ENCODE measurements around the gene SMIM1. TPM values are rescaled to one million over a fixed set of nuclear protein-coding genes. Genes with fewer than 3 reads are reported as not detected.

SMIM1 gene
- total RNA-seq, 4 donors from 2014 or later: 23.1 TPM; not detected in 3

- H3K4me1 ChIP-seq: no peaks in the 10 kb centered on the region
- no peak for DNase-seq (ENCODE audit: low spot score in 2 of 2)
- no peaks in the 10 kb centered on the region for H3K36me3 ChIP-seq
- TF ChIP-seq, protein P1, sequence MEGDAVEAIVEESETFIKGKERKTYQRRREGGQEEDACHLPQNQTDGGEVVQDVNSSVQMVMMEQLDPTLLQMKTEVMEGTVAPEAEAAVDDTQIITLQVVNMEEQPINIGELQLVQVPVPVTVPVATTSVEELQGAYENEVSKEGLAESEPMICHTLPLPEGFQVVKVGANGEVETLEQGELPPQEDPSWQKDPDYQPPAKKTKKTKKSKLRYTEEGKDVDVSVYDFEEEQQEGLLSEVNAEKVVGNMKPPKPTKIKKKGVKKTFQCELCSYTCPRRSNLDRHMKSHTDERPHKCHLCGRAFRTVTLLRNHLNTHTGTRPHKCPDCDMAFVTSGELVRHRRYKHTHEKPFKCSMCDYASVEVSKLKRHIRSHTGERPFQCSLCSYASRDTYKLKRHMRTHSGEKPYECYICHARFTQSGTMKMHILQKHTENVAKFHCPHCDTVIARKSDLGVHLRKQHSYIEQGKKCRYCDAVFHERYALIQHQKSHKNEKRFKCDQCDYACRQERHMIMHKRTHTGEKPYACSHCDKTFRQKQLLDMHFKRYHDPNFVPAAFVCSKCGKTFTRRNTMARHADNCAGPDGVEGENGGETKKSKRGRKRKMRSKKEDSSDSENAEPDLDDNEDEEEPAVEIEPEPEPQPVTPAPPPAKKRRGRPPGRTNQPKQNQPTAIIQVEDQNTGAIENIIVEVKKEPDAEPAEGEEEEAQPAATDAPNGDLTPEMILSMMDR (IDR thresholded peaks at IDR 0.05): no peak
- no peak for TF ChIP-seq EP300 (IDR thresholded peaks at IDR 0.05)
- TF ChIP-seq POLR2A (IDR thresholded peaks at IDR 0.05): no peak
- no peak overlapping the region for H3K4me3 ChIP-seq
- H3K9me3 ChIP-seq: peaks cover 0 to 21% (median 0%) of the 10 kb centered on the region in 4 donors
- peaks cover 0 to 34% of the 10 kb centered on the region in 2 donors for H3K27me3 ChIP-seq
- 73 to 82% methylated on average over 5 to 11 of the region's 15 CpGs for WGBS, 2 donors
- no peak overlapping the region for H3K27ac ChIP-seq
Measured at GRCh38 chr1:3762151-3762872, 10.2 kb upstream of the SMIM1 start.

- Histone ChIP-seq H3K36me3 (no peaks in the 10 kb centered on the region), H3K4me3 (no peak overlapping the region), H3K4me1 (no peaks in the 10 kb centered on the region), H3K9me3 (peaks cover 0 to 21% (median 0%) of the 10 kb centered on the region in 4 donors), H3K27me3 (peaks cover 0 to 34% of the 10 kb centered on the region in 2 donors), H3K27ac (no peak overlapping the region)
- WGBS, 2 donors: 76 to 88% methylated on average over 11 of the region's 12 CpGs
- TF ChIP-seq POLR2A (IDR thresholded peaks at IDR 0.05) (no peak), EP300 (IDR thresholded peaks at IDR 0.05) (no peak)
- TF ChIP-seq, protein P1 (IDR thresholded peaks at IDR 0.05): no peak
- DNase-seq (ENCODE audit: low spot score in 2 of 2): no peak
Measured at GRCh38 chr1:3762873-3763228, 9.7 kb upstream of the SMIM1 start.

DNA sequence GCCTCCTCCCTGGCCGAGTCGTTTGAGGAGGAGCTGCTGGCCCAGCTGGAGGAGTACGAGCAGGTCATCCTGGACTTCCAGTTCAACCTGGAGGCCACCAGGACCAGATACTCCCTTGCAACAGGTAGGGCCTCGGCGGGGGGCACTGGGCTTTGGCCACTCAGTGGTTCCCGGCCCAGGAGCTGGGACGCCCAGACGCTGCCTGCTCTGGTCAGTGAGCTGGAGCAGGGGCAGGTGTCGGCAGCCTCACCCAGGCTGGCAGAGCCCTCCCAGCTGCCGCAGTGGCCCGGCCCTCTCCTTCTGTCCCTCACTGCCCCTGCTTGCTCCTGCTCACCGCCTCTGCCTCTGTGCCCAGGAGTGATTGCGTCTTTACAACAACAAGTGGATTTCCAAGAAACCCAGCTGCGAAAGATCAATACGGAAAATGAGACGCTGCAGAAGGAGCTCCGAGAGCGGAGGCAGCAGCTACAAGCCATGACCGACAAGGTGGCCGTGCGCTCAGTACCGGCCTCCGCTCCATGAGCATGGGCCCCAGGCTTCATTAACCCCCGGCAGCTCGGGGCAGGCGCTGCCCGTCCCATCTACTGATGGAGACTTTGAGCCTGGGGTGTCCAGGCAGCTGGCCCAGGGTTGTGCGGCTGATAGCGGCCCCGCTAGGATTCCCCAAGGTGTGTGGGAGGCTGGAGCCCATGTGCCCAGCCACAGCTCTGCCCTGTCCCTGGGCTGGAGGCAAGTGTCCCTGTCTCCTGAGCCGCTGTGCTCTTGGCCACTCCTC is 9.0 kb upstream of the SMIM1 start:
- Histone ChIP-seq H3K36me3 (no peaks in the 10 kb centered on the region), H3K4me3 (no peak overlapping the region), H3K27ac (no peak overlapping the region), H3K4me1 (no peaks in the 10 kb centered on the region), H3K27me3 (peaks cover 0 to 30% of the 10 kb centered on the region in 2 donors), H3K9me3 (peaks cover 0 to 21% (median 0%) of the 10 kb centered on the region in 4 donors)
- WGBS, 2 donors: 77 to 82% methylated on average over 30 to 31 of the region's 31 CpGs
- no peak for DNase-seq (ENCODE audit: low spot score in 2 of 2)
- no peak for TF ChIP-seq POLR2A (IDR thresholded peaks at IDR 0.05)
- TF ChIP-seq EP300 (IDR thresholded peaks at IDR 0.05): no peak
- TF ChIP-seq, protein P1 (IDR thresholded peaks at IDR 0.05): no peak

DNA sequence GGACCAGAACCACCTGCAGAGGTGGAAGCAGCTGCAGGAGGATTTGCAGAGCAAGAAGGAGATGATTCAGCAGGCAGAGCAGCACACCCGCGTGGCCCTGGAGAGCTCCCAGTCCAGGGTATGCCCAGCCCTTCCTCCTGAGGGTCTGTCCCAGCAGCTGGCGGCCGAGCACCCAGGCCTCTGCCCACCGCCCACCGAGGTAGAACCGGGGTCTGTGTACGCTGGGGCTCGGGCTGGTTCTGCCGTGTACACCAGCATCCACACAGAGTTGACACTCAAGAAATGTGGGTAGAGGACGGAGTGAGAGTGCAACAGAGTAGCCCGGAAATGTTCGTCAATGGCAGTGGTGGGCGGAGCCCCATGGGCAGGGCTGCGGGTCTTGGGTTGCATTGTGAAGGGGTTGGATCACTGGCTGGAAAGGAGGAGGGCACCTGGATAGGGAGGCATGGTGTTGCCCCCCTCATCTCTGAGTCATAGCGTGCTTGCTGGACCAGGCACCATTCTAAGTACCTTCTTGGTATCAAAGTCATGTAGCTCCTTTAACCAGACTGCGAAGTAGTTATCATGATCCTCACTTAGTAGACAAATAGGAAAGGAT is 5.1 kb upstream of the SMIM1 start:
- DNase-seq (ENCODE audit: low spot score in 2 of 2): no peak
- H3K4me1 ChIP-seq: peaks cover 0 to 14% (median 9%) of the 10 kb centered on the region in 4 donors
- H3K27me3 ChIP-seq: peaks cover 0 to 12% of the 10 kb centered on the region in 2 donors
- peaks cover 0 to 4% (median 0%) of the 10 kb centered on the region in 4 donors for H3K9me3 ChIP-seq
- no peak overlapping the region for H3K27ac ChIP-seq
- 80 to 88% methylated on average over 17 of the region's 17 CpGs for WGBS, 2 donors
- no peaks in the 10 kb centered on the region for H3K36me3 ChIP-seq
- TF ChIP-seq POLR2A (IDR thresholded peaks at IDR 0.05) (no peak), EP300 (IDR thresholded peaks at IDR 0.05) (no peak)
- TF ChIP-seq, protein P1 (IDR thresholded peaks at IDR 0.05): no peak
- H3K4me3 ChIP-seq: no peak overlapping the region

Data from tibial nerve (tissue), 4 donors.